Measurements from ENCODE around the gene DBH.

The DBH gene

DNA sequence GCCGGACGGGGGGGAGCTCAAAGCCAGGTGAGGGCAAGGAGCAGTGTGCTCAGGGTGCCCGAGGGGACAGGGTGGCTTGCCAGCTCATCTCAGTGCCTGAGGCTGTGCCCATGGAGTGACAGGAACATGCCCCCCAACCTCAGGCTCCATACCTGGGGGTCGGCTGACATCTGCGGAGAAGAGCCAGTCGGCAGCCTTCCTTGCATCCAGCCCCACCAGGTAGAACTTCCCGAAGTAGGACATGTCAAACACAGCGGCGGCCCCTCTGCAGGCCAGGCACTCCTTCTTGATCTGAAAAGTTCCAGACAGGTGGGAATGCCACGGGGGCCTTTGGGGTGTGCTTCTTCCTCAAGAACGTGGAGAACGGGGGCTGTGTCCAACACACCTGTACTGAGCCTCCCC lies 59.9 kb downstream of the DBH start:
- no peak for DNase-seq (ENCODE audit: low read depth in 2 of 3, low spot score in 2 of 3)

DNA sequence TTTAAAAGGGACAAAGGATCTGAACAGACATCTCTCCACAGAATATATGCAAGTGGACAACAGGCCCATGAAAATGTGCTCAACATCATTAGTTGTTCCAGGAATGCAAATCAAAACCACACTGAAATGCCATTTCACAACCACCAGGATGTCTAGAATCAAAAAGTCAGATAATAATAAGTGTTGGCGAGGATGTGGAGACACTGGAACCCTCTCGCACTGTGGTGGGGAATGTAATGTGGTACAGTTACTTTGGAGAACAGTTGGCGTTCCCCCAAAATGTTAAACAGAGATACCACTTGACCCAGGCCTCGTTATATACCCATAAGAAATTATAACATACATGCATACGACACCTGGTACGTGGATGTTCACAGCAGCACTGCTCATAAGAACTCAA lies 63.4 kb downstream of the DBH start:
- DNase-seq (ENCODE audit: low read depth in 2 of 3, low spot score in 2 of 3) = no peak

DNA sequence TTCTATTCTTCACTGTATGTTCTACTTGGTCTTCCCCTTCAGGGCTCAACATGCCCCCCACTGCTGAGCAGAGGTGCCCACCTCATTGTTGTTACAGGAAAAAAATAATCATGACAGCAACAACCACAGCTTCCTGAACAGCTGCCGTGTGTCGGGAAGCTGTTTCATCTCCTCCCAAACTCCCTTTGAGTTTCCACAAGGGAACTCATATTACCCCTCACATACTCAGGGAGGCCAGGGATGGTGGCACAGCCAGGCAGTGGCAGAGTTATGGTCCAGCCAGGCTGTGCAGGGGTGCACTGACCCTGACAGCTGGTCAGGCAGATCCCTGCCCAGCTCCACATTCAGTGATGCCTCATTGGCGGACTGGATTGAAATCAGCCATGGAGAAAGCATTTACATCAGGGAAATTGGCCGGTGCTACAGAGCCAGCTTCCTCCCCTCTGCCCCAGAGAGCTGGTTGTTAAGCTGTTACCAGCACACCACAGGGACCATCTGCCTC lies 64.7 kb downstream of the DBH start:
- no peak for DNase-seq (ENCODE audit: low read depth in 2 of 3, low spot score in 2 of 3)

DNA sequence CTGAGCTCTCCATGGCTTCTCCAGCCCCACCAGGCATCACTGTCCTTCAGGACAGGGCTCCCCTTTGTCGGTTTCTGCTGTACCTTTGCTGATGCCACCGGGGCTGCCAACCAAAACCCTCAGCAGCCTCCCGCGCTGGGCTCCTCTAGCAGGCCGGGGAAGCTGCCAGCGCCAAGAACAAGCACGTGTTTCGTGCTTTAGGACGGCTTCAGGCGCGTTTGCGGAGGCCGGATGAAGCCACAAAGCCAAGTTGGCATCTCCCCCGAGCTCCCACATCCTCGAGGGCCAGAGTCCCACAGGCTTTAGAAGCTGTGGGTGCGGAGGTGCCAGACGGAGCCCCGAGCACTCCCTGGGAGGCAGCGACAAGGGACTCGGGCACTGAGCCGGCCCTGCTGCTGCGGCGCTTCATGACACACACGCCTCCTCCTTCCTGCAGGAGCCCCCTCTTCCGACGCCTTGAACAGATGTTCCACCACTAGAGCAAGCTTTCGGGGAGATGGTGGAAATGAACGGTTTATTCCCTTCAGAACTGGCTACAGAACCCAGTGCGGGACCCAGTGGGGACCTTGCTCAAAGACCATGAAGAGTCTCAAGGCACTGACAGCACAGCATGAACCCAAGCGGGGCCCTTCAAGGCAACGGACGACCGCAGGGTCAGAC lies 65.3 kb downstream of the DBH start:
- DNase-seq (ENCODE audit: low read depth in 2 of 3, low spot score in 2 of 3) = peak in 1 of 3 experiments; percentile 53

DNA sequence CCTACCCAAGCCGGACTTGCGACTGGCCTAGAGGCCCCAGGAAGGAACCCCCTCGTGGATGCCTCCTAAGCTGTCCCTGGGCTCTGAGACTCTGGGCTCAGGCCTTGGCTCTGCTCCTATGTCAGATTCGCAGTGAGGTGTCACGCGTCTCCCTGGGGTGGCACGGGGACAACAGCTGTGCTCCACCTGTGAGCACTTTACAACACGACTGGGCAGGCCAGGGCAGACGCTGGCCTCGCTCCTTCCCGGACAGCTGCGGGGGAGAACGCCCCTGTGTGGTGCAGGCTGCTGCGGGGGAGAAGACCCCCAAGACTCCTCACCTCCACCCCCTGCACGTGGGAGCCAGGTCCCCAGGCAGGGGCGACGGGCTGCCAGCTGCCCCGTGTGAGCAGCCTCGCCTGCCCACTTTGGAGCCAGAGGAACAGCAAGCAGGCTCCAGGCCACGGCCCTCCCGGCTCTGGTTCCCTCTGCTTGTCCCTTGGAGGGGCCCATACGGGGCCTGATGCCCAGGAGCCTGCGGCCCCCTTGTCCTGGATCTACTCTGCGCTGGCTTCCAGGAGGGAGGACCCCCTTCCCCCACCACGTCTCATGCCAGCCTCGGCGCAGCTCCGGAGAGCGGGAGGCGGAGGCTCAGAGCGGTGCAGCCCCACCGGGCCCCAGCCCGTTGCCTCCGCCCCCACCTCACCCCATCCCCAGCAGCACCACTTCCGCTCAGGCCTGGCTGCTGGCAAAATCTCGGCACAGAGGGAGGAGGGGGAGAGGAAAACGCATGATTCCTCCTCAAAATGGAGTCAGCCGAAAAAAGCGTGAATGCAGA lies 66.0 kb downstream of the DBH start:
- peak in 2 of 3 experiments; percentile 26 to 36 for DNase-seq (ENCODE audit: low read depth in 2 of 3, low spot score in 2 of 3)

DNA sequence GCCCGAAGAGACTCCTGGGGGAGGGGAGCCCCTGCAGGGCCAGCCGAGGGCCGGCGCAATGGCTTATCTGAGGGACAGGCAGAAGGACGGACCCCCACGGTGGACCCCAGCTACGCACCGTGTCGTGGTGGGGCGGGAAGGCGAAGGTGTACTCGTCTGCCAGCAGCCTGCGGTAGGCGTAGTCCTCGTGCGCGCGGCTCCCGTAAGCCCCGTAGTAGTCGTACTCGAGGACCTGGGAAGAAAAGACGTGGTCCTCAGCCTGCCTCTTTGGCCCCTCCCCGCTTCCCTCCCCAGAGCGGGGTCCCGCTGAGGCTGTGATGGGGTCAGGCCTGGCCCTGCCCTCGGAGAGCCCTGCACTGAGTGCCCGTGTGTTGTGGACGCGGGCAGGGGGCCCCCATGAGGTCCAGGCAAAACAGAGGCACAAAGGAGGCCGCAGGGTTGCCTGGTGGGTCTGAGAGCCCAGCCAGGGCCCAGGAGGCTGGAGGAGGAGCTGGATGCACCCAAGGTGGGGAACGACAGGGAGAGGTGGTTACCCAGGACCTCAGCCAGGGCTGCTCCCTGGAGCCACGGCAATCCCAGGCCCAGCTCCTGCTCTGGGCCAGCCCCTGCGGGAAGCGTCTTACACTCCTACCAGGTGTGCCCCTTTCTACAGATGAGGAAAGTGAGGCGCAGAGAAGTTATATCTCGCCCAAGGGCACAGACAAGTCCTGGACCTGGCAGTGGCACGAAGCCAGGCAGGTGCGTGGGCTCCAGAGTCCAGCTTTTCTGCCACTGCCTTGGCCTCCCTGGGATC lies 66.8 kb downstream of the DBH start:
- DNase-seq (ENCODE audit: low read depth in 2 of 3, low spot score in 2 of 3) = no peak

DNA sequence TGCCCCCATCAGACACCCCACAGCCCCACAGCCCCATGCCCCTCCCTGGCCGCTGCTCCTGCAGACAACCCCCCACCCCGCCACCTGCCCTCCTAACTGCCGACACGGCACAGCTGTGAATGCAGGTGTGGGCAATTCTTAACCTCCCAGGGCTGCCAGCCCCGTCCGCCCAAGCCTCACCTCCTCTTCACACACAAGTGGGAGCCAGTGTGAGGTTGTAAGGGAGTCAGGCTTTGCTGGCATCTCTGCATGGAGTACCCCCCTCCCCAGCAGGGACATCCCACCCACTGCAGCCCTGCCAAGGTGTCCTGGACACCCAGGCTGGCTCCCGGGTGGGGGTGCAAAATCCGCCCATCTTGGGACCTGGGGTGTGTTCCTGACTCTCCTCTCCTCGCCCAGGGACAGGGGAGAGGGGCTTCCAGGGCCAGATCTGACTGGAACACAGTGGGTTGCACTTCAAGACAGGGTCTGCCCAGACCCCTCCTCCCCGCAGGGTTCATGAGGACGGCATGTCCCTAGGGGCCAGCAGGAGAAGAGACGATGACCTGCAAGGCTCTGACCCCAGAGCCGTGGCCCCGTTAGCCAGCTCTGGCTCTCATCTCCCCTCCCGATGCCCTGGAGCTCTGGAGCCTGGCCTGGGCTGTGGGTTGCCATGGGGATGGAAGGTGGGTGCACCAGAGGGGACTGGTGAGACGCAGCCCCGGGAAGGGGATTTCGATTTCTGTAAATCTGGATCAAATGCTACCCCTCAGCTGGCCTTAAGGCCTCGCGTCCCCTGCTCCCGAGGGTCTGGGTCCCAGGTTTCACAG lies 67.6 kb downstream of the DBH start:
- DNase-seq (ENCODE audit: low read depth in 2 of 3, low spot score in 2 of 3) = no peak

DNA sequence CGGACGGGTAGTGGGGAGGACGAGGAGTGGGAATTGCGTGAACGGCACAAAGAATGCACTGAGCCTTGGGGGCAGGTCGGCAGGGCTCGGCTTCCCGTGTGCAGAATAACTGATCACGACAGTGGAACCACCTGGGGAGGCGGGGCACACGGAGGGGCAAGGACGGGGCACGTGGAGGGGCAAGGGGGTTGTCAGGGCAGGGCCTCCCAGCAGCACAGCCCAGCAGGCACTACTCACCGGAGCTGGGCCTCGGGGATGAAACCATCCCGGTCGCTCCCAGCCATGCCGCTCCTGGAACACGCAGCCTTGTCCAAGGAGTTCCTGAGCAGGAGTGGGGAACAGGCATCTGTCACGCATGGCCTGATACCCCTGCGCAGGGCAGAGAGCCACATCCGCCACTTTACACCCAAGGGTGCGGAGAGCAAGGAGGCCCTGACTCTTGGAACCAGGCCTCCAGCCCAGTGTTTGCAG lies 68.6 kb downstream of the DBH start:
- no peak for DNase-seq (ENCODE audit: low read depth in 2 of 3, low spot score in 2 of 3)

DNA sequence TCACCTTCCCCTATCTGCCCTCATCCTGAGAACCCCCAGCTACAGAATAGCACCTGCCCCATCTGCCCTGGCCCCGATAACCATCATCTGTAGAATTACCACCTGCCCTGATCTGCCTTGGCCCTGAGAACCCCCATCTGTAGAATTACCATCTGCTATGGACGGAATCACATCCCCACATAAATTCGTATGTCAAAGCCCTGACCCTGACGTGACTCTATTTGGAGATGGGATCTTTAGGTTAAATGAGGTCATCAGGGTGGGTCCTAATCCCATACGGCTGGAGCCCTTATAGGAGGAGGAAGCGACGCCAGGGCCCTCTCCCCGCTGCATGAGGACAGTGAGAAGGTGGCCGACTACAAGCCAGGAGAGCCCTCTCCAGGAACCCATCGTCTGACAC lies 69.4 kb downstream of the DBH start:
- no peak for DNase-seq (ENCODE audit: low read depth in 2 of 3, low spot score in 2 of 3)

DNA sequence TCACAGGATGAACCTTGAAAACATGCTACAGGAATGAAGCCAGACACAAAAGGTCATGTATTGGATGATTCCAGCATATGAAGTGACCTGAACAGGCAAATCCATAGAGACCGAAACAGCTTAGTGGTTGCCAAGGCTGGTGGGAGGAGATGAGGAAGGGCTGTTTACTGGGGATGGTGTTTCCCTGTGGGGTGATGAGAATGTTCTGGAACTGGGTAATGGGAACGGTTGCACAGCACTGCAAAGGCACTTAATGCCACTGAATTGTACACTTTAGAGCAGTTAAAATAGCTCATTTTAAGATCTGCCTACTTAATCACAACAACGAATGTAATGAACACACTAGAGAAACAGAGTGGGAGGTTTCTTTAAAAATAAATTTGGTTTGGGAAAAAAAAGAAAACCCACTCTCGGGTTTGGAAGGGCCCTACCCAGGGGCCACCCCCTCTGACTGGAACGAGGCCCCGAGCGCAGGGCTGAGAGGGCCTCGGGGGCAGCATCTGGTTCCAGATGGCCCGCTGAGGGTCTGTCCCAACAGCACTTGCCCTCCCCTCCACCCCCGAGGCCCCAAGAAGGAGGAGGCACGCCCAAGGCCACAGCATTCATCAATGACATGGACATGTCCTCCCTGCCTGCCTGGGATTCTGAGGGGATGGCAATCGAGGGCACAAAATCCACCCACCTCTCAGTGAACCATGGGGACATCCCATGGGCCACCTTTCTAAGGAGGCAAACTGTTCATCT lies 70.3 kb downstream of the DBH start:
- no peak for DNase-seq (ENCODE audit: low read depth in 2 of 3, low spot score in 2 of 3)

DNA sequence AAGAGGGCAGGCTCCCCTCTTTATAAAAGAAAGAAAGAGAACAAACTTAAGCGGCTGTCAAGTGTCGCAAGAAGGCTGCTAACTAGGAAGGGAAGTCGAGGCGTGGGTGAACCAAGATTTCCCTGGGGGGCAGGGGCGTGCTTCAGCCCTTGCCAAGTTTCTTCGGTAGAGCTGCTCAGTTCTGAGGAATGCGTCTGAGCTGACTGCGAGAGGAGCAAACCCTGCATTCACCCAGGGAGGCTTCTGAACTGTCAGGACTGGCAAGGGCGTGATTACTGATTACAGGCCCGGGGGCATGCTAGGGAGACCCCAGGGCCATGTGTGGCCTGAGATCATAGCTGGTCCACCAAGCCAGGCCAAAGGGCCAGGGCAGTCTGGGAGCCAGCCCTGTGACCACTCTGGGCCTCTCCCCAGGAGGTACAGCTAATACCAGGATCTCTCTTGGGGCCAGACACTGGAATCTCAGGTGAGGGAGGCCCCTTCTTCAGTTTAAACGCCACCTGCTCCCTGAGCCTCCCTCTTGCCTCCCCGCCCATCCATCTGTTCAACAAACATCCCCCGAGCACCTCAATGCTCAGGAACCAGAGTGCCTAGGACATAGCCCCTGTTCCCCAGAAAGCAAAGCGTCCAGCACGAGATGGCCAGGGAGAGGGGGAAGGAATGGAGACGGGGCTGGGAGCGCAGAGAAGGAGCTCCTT lies 71.1 kb downstream of the DBH start:
- DNase-seq (ENCODE audit: low read depth in 2 of 3, low spot score in 2 of 3) = no peak

DNA sequence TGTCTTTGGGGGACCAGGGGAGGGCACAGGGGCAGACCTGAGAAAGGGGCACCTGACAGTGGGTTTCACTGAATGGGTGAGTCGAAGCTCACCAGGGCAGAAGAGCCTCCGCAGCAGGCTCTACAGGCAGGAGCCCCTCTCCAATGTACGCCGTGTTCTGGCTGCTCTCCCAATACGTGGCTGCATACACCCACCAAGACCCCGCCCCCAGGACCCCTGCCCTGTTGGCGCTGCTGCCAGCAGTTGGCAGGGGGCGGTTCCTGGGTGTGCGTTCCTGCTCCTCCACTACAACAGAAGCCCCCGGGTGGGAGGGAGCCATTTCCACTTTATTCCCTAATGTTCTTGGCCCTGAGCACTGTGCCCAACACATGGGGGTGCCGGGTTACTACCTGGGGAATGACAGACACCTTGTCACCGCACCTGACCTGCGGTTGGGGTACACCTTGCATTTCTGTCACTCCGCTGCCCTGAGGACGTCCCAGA lies 71.6 kb downstream of the DBH start:
- no peak for DNase-seq (ENCODE audit: low read depth in 2 of 3, low spot score in 2 of 3)

DNA sequence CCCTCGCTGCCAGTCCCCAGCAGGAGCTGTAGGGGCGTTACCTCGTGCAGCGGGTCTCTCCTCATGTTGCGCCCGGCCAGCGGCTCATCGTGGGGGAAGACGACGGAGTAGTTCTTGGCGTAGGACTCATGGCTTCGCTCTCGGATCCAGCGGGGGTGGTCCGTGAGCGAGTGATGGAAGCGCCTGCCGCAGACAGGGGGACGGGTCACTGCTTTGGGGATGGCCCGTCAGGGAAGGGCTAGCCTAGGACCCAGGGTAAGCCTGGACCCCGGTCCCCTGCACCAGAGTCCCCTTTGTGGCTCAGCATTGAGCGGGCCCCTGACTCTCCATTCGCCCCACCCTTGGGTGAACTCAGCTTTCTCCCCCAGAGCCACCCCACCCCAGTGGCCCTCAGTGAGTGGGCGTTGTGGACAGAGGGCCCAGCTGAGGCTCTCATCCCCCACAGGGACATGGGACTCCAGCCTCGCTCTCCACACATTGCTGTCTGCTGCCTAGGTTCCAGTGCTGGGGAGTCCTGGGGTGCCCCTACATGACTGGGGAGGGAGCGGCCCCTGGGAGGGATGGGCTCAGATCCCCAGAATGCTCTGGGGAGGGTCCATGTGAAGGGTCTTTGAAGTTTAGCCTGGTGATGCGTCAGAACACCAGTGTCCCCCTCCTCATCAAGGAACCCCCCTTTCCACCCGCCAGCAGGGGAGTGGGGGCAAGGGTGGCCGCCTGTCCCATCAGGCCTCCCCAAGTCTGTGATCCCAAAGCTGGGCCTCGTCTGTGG lies 72.3 kb downstream of the DBH start:
- no peak for DNase-seq (ENCODE audit: low read depth in 2 of 3, low spot score in 2 of 3)

Data from activated CD8-positive, alpha-beta memory T cell treated with anti-CD3 and anti-CD28 coated beads for 48 hours (primary cell).